ENCODE measurements around the gene NCAPH2.

The NCAPH2 gene

DNA sequence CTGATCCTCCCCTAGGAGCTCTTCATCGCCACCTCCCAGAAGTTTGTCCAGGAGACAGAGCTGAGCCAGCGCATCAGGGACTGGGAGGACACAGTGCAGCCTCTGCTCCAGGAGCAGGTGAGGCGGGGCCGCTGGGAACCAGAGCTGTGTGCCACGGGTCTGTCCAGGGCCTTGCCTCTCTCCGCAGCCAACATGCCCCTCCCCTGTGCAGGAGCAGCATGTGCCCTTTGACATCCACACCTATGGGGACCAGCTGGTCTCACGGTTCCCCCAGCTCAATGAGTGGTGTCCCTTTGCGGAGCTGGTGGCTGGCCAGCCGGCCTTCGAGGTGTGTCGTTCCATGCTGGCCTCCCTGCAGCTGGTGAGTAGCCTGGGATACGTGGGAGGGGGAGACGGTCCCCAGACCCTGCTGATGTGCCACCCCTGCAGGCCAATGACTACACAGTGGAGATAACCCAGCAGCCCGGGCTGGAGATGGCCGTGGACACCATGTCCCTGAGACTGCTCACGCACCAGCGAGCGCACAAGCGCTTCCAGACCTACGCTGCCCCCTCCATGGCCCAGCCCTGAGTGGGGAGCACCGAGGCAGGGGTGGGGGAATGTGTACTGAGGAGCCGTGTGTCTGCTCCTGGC, 14.9 kb downstream of the NCAPH2 start:
- no peak for DNase-seq (ENCODE audit: low read depth)
- H3K4me3 ChIP-seq (ENCODE audit: low read depth, low read length) = no peak overlapping the region
- TF ChIP-seq, protein P1, sequence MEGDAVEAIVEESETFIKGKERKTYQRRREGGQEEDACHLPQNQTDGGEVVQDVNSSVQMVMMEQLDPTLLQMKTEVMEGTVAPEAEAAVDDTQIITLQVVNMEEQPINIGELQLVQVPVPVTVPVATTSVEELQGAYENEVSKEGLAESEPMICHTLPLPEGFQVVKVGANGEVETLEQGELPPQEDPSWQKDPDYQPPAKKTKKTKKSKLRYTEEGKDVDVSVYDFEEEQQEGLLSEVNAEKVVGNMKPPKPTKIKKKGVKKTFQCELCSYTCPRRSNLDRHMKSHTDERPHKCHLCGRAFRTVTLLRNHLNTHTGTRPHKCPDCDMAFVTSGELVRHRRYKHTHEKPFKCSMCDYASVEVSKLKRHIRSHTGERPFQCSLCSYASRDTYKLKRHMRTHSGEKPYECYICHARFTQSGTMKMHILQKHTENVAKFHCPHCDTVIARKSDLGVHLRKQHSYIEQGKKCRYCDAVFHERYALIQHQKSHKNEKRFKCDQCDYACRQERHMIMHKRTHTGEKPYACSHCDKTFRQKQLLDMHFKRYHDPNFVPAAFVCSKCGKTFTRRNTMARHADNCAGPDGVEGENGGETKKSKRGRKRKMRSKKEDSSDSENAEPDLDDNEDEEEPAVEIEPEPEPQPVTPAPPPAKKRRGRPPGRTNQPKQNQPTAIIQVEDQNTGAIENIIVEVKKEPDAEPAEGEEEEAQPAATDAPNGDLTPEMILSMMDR (IDR thresholded peaks at IDR 0.05; ENCODE audit: low read depth, low read length, missing control alignments) = no peak
- in situ Hi-C loops (cut with HindIII; ENCODE audit: low sequenced_read_pairs) = no loop called here

- in situ Hi-C loops (cut with HindIII; ENCODE audit: low sequenced_read_pairs) = no loop called here
- no peak for DNase-seq (ENCODE audit: low read depth)
- H3K4me3 ChIP-seq (ENCODE audit: low read depth, low read length) = no peak overlapping the region
- TF ChIP-seq, protein P1 (IDR thresholded peaks at IDR 0.05; ENCODE audit: low read depth, low read length, missing control alignments) = no peak
These were observed 15.4 kb downstream of the NCAPH2 start for GRCh38 chr22:50523458-50523805.

- H3K4me3 ChIP-seq (ENCODE audit: low read depth, low read length) = peak overlapping the region; percentile 65
- DNase-seq (ENCODE audit: low read depth) = no peak
- TF ChIP-seq, protein P1 (IDR thresholded peaks at IDR 0.05; ENCODE audit: low read depth, low read length, missing control alignments) = no peak
- in situ Hi-C loops (cut with HindIII; ENCODE audit: low sequenced_read_pairs) = no loop called here
These were observed 16.0 kb downstream of the NCAPH2 start for GRCh38 chr22:50523806-50524675.

DNA sequence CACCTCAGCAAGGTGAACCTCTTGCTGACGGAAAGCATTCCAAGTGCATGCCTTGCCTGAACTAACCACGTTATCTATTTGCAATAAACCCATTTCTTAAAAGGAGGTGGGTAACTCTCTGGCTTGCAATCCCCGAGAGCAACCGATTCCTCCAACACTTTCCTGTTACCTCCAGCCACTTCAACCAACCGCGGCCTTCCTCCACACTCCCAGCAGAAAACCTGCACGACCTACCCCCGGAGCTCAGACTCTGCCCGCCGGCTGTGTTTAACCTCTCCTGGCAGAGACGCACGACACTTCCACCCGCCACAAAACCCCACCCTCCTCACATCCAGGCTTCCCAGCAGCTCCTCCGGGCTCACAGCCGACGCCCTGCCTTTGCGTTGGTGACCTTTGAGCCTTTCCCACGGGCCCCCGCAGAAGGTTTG, 16.7 kb downstream of the NCAPH2 start:
- H3K4me3 ChIP-seq (ENCODE audit: low read depth, low read length) = peak overlapping the region; percentile 65
- no peak for DNase-seq (ENCODE audit: low read depth)
- TF ChIP-seq, protein P1 (IDR thresholded peaks at IDR 0.05; ENCODE audit: low read depth, low read length, missing control alignments) = no peak
- in situ Hi-C loops (cut with HindIII; ENCODE audit: low sequenced_read_pairs) = no loop called here

DNA sequence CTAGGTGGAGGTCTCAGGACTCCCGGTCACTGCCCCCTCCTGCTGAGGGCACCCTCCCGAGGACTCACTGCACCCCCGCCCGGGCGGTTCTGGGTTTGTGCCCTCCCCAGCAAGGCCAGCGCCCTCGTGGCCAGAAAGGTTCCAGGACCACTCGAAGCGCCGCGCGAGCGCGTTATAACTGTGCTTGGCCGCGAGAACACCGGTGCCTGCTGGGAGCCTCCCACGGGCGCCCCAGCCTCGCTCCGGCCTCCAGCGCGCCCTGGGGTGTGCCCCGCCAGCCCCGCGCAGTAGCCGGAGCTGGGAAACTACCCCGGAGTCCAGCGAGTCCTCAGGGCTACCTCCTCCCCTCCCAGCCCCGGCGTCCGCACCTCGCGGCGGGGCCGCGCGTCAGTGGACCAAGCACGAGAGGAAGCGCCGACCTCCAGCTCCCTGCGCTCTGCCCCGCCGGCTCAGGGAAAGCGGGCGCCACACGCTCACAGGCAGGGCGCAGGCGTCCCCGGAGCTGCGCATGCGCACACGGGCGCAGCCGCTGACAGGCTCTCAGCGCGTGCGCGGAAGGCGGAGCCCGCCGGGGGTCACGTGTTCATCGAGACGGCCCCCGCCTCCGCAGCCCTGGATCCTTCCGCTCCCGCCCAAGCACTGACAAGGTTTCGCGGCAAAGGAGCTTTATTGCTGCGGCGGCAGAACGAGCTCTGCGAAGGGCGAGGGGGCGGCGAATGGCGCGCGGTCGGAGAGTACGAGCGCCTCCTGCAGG, 17.3 kb downstream of the NCAPH2 start, which contains the start of gene SCO2:
TSS of gene SCO2 (minus strand) at position 495 of the 754 bp plus-strand sequence. CDS start 1,187 bp downstream, outside the sequence.
- peak within 1 kb of the TSS; percentile 65 for H3K4me3 ChIP-seq (ENCODE audit: low read depth, low read length)
- in situ Hi-C loops (cut with HindIII; ENCODE audit: low sequenced_read_pairs) = no loop called here
- TF ChIP-seq, protein P1 (IDR thresholded peaks at IDR 0.05; ENCODE audit: low read depth, low read length, missing control alignments) = peak; percentile 60
- peak; percentile 91 for DNase-seq (ENCODE audit: low read depth)

DNA sequence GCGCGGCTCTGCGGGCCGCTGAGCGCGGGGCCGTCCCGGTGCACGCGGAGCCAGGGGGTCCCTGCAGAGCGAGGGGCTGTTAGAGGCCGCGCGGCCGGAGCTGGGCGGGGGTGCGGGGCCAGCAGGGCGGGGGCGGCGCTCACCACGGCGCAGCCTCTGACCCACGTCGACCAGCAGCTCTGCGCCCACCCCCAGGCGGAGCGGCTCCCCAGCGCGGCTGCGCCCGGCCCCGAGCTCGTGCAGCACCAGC, 17.8 kb downstream of the NCAPH2 start:
- TF ChIP-seq, protein P1 (IDR thresholded peaks at IDR 0.05; ENCODE audit: low read depth, low read length, missing control alignments) = no peak
- no peak for DNase-seq (ENCODE audit: low read depth)
- in situ Hi-C loops (cut with HindIII; ENCODE audit: low sequenced_read_pairs) = no loop called here
- peak overlapping the region; percentile 65 for H3K4me3 ChIP-seq (ENCODE audit: low read depth, low read length)
